ENCODE measurements around the gene AMDHD1. TPM values are rescaled to one million over a fixed set of nuclear protein-coding genes. Genes with fewer than 3 reads are reported as not detected.

AMDHD1 gene, protein sequence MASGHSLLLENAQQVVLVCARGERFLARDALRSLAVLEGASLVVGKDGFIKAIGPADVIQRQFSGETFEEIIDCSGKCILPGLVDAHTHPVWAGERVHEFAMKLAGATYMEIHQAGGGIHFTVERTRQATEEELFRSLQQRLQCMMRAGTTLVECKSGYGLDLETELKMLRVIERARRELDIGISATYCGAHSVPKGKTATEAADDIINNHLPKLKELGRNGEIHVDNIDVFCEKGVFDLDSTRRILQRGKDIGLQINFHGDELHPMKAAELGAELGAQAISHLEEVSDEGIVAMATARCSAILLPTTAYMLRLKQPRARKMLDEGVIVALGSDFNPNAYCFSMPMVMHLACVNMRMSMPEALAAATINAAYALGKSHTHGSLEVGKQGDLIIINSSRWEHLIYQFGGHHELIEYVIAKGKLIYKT
- 0.28 and 0.59 TPM in 2 replicates for total RNA-seq

DNA sequence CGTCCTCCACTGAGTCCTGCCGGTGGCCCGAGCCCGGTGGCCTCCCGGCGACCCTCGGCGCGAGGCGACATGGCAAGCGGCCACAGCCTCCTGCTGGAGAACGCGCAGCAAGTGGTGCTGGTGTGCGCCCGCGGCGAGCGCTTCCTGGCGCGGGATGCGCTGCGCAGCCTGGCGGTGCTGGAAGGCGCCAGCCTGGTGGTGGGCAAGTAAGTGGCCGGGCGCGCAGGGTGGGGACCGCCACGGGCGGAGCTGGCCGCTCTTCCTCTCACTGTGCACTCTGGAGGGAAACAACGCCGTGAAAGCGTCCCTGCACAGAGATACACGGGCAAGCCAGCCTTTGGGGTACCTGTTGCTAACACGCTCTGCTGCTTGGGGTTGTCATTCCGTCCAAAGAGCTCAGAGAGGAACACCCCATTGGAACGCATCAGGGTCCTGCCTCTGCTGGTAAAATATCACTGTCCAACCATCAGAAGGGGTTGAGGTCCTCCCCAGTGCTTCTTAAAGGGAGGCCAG lies at the start of gene AMDHD1:
TSS of gene AMDHD1 (plus strand) at position 2 of the 513 bp plus-strand sequence. CDS start at position 70, 68 bp downstream.

DNA sequence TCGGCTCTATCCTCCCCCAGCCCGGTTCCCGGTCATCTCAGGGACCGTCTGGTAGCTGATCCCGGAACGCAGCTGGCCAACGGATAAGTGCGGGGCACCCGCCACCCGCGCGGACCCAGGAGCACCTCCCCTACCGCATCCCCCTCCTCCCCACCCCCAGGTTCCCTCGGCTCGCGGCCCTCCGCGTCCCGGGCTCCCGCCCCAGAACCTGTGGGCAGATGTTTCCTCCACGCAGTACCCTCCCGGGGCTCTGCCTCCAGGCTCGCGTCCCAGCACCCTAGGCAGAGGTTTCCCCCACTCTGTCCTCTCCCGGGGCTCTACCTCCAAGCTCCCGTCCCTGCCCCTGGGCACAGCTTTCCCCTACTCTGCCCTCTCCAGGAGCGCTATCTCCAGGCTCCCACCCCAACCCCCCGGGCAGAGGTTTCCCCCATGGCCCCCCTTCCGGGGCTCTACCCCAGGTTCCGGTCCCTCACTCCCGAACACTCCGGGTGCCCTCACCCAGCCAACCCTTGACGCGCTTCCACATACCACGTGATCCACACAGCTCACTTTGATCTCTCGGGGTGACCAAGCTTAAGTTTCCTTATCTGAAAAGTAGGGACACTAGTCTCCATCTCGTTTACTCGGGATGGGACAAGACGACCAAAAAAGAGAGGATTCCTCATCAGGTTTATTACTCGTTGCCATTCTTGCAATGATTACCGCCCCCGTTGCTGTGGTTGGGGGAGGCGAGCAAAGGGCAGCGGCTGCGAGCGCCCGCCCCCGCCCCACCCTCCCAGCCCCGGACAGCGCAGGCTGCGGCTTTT lies 404 bp upstream of the AMDHD1 start, which contains the start of gene CCDC38:
TSS of gene CCDC38 (minus strand) at position 91 of the 806 bp plus-strand sequence. CDS start 6,105 bp downstream, outside the sequence.

DNA sequence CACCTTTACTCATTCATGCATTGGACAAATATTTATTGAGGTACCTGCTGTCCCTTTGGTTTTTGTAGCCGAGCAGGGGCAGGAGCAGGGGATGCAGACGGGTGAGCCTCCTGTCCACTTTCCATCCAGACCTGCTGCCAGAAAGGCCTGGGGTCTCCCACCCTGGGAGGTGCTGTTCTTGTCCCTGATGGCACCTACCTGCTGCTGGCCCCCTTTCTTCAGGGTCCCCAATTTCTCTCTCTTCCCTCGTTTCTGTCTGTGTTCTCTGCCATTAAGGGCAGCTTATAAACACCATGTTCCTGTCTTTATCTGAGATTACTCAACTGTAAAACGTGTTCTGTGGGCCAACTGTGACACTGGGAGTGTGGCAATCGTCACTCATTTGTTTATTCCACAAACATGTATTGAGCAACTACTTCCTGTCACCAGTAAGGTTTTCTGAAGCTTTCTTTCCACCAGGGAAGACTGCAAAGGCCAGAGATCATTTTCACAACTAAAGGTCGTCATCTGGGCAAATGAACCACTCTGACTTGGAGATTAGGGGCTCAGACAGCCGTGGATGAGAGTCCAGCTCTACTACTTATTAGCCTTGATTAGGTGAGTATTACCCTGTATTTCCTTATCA lies 53.0 kb downstream of the AMDHD1 start, which contains the start of gene HAL:
TSS of gene HAL (minus strand) at position 311 of the 625 bp plus-strand sequence. CDS start 434 bp downstream, outside the sequence.

Other genes starting within 250 kb of the AMDHD1 start
- 0.59 and 2.1 TPM in 2 replicates for gene NTN4, start 152.6 kb upstream of the AMDHD1 start, total RNA-seq
- 7.4 and 7.7 TPM in 2 replicates for gene SNRPF, start 84.4 kb upstream of the AMDHD1 start, total RNA-seq
- not detected in 2 replicates for gene CCDC38, start 717 bp upstream of the AMDHD1 start, total RNA-seq
- 0.09 and 0.30 TPM in 2 replicates for gene HAL, start 53.0 kb downstream of the AMDHD1 start, total RNA-seq
- gene LTA4H, start 92.3 kb downstream of the AMDHD1 start, total RNA-seq = 93.8 and 97.4 TPM in 2 replicates

All from smooth muscle cell of the umbilical artery (primary cell).